HFFc6 (cell line): Measurements from ENCODE around the gene TTN. TPM values are rescaled to one million over a fixed set of nuclear protein-coding genes. Genes with fewer than 3 reads are reported as not detected.

Source experiments
- DNase-seq: peaks from one replicate; pipeline ENCODE4 v3.0.0-alpha.2; 2018
- H3K27ac Mint-ChIP-seq: 2 replicates; pipeline ENCODE4 v1.8.0; 2020; ENCODE audit warnings: mild to moderate bottlenecking, mixed read lengths
- H3K27me3 Mint-ChIP-seq: 2 replicates; pipeline ENCODE4 v1.8.0; 2021; ENCODE audit warnings: mild to moderate bottlenecking, moderate library complexity, mixed read lengths; ENCODE audit not compliant: insufficient read depth
- H3K36me3 Mint-ChIP-seq: 2 replicates; pipeline ENCODE4 v1.8.0; 2021; ENCODE audit warnings: low read depth, mixed read lengths
- H3K4me1 Mint-ChIP-seq: 2 replicates; pipeline ENCODE4 v1.8.0; 2020; ENCODE audit warnings: low read depth, mixed read lengths
- H3K4me3 Mint-ChIP-seq: 2 replicates; pipeline ENCODE4 v1.8.0; 2020; ENCODE audit warnings: mild to moderate bottlenecking, moderate library complexity, mixed read lengths
- H3K9me3 Mint-ChIP-seq: 2 replicates; pipeline ENCODE4 v1.8.0; 2020; ENCODE audit warnings: mild to moderate bottlenecking, mixed read lengths
- CTCF ChIP-seq: fragments of 200-600 bp; sonication (generic); IDR thresholded peaks from 2 replicates; pipeline ENCODE4 v1.5.0; 2021; ENCODE audit warnings: antibody characterized with exemption, mild to moderate bottlenecking
- total RNA-seq, 6 experiments: library from RNA; stranded (reverse); fragmentation: NEBNext Ultra II Directional; extraction: Animal tissue kit (Norgen Biotek cat#: 25700); gene quantifications; 2 replicates in 1 of 6; 3 replicates in 5 of 6; pipeline ENCODE4 v1.2.3, GENCODE V29; 2021

Gene TTN
- total RNA-seq, 6 experiments from 2014 or later: 0.17 to 0.33 (median 0.23) TPM

DNA sequence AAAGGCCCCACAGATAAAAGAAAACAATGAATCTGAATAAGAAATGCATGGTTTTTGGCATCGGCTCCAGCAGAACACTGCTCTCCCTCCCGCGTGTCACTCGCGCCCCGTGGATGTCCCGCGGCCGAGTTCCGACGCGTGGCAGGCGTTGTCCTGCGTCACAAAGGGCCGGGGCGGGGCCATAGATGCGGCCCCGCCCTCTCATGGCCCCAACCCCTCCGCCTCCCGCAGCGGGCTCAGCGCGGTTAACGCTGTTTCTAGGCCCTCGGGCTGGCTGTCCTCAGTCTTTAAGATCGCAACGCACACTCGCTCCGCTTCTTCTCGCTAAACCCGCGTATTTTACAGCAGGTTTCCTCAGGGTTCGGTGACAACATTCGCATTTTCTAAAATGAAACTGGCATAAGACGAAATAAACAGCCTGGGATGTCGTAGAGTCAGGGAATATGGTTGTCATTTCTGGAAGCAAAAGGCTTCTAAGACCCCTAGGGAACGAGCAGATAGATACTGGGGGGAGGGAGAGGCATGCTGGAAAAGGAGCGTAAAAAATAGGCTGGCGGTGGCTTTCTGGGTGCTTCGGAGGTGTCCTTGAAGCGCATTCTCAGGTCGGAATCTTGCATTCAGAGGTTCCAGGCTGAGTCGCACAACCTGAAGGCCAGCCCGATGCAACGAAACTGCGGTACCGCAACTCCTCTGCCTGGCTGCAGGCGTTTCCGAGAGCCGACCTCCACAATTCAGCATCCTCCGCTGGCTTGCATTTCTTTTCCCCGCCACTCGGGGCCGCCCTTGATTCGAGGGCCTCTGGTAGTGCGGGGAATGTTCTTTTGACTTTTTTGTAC lies 328.6 kb downstream of the TTN start, which contains the start of gene FKBP7:
TSS of gene FKBP7 (minus strand) at position 162 of the 836 bp plus-strand sequence. CDS start at position 61, 101 bp downstream.
- Mint-ChIP-seq H3K27me3 (peaks cover 1% of the 10 kb centered on the region; the same call in 1 of the 2 replicates), H3K4me3 (peak within 1 kb of the TSS; percentile 96), H3K9me3 (no peaks in the 10 kb centered on the region), H3K4me1 (peaks cover 60% of the 10 kb centered on the region), H3K36me3 (peaks cover 10% of the 10 kb centered on the region), H3K27ac (peak within 1 kb of the TSS; percentile 99)
- DNase-seq: peak; percentile 69
- peak; percentile 80 for TF ChIP-seq CTCF

GRCh38 chr2:178478130-178478438 lies 329.1 kb downstream of the TTN start:
- Mint-ChIP-seq H3K4me3 (peak overlapping the region; percentile 96), H3K27me3 (peaks cover 1% of the 10 kb centered on the region; the same call in 1 of the 2 replicates), H3K36me3 (peaks cover 10% of the 10 kb centered on the region), H3K27ac (peak overlapping the region; percentile 99), H3K9me3 (no peaks in the 10 kb centered on the region), H3K4me1 (peaks cover 63% of the 10 kb centered on the region)
- no peak for TF ChIP-seq CTCF
- no peak for DNase-seq

DNA sequence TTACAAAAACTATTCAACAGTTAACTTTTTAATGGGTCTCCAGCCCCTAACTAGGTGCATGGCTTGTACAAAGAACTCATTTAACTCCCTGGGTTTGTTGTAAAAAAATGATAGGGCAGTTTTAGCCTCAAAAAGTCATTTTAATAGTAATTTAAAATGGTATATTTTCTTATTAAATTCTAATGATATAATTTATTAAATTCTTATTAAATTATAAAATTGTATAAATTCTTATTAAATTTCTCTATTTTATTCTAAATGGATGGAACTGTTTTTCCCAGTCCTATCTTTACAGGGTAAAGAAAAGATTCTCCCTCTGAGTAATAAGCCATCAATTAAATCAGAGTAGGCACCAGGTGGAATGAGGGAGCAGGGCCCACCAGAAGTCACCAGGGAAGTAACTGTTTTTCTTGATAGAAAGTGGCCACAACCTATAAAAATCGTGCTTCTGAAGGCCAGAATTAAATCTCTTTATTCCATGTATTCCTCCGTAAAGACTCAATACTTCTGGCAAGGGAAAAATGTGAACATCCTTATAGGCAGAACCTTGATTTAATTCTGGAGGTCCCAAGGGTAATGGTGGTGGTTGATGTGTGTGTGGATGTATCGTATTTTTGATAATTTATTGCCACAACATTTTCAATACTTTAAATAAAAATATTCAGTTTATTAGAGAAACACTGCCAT lies 329.6 kb downstream of the TTN start:
- Mint-ChIP-seq H3K9me3 (no peaks in the 10 kb centered on the region), H3K4me1 (peaks cover 59% of the 10 kb centered on the region), H3K27me3 (peaks cover 1% of the 10 kb centered on the region; the same call in 1 of the 2 replicates), H3K4me3 (peak overlapping the region; percentile 96), H3K36me3 (peaks cover 10% of the 10 kb centered on the region), H3K27ac (peak overlapping the region; percentile 99)
- DNase-seq: no peak
- TF ChIP-seq CTCF: no peak

- H3K36me3 Mint-ChIP-seq: peaks cover 10% of the 10 kb centered on the region
- peak overlapping the region; percentile 96; the same call in 1 of the 2 replicates for H3K4me3 Mint-ChIP-seq
- peaks cover 1% of the 10 kb centered on the region; the same call in 1 of the 2 replicates for H3K27me3 Mint-ChIP-seq
- H3K27ac Mint-ChIP-seq: no peak overlapping the region
- no peaks in the 10 kb centered on the region for H3K9me3 Mint-ChIP-seq
- peaks cover 47% of the 10 kb centered on the region for H3K4me1 Mint-ChIP-seq
- no peak for TF ChIP-seq CTCF
- no peak for DNase-seq
Measured at GRCh38 chr2:178476477-178476876, 330.7 kb downstream of the TTN start.

Other genes with a start within 250 kb of the TTN start
- gene CCDC141, start 242.7 kb upstream of the TTN start, total RNA-seq: under 1 TPM in 2 of 6 experiments, not detected in 4; 0.03 to 0.05 TPM